Stomach (tissue), 9 donors: ENCODE results near the gene UBE2O. TPM values are rescaled to one million over a fixed set of nuclear protein-coding genes. Genes with fewer than 3 reads are reported as not detected.
"Not testable (repeated sequence)": the region's sequence is repeated elsewhere in the genome, so short reads cannot be mapped to it uniquely, and the experiment has no call there.

ENCODE experiments used
- DNase-seq, 2 donors: peaks; one replicate each; pipeline versions ENCODE4 v3.0.0 to v3.0.0-alpha.2; 2013 to 2019
- H3K27ac ChIP-seq, 5 donors: fragments of 200-600 bp in 4 of 5; sonication (generic) in 4 of 5; one replicate each; pipeline ENCODE4 v1.5.1; 2013 to 2019; ENCODE audit warnings: mild to moderate bottlenecking in 1 of 5, moderate library complexity in 1 of 5
- H3K27me3 ChIP-seq, 3 donors: fragments of 200-600 bp; sonication (generic); one replicate each; pipeline ENCODE4 v1.5.1; 2017 to 2019; ENCODE audit warnings: mixed run types in 1 of 3
- H3K36me3 ChIP-seq, 4 donors: fragments of 200-600 bp; sonication (generic); 1 replicate in 3 of 4; 2 replicates in 1 of 4; pipeline ENCODE4 v1.5.1; 2016 to 2019
- H3K4me1 ChIP-seq, 4 donors: fragments of 200-600 bp; sonication (generic); one replicate each; pipeline ENCODE4 v1.5.1; 2016 to 2019
- H3K4me3 ChIP-seq, 4 donors: fragments of 200-600 bp; sonication (generic) in 3 of 4; one replicate each; pipeline ENCODE4 v1.5.1; 2016 to 2019; ENCODE audit warnings: mild to moderate bottlenecking in 1 of 4
- H3K9me3 ChIP-seq, 4 donors: fragments of 200-600 bp; sonication (generic); one replicate each; pipeline ENCODE4 v1.5.1; 2016 to 2019
- CTCF ChIP-seq, 7 experiments: fragments of 450-650 bp in 4 of 7; fragments of 200-600 bp in 3 of 7; sonication (generic) in 3 of 7; IDR thresholded peaks; one replicate each; pipeline ENCODE4 v1.5.1; 2016 to 2019; ENCODE audit warnings: antibody characterized with exemption in 7 of 7, control low read depth in 2 of 7, mild to moderate bottlenecking in 1 of 7
- EP300 ChIP-seq: sonication (generic); formaldehyde crosslinking; IDR thresholded peaks from one replicate; pipeline ENCODE4 v1.6.1; 2017; ENCODE audit warnings: antibody characterized with exemption
- POLR2A ChIP-seq, 4 donors: fragments of 450-650 bp; IDR thresholded peaks; one replicate each; pipeline ENCODE4 v1.6.1; 2016; ENCODE audit warnings: antibody characterized with exemption in 4 of 4, control low read depth in 2 of 4, mild to moderate bottlenecking in 1 of 4, moderate library complexity in 1 of 4
- POLR2AphosphoS5 ChIP-seq, 3 donors: sonication (generic); formaldehyde crosslinking; IDR thresholded peaks; one replicate each; pipeline ENCODE4 v1.6.1; 2016; ENCODE audit warnings: antibody characterized with exemption in 3 of 3
- WGBS, 5 donors: extraction: QIAGEN DNeasy Blood & Tissue Kit in 3 of 5; methylation state at CpG; one replicate each; pipeline versions ENCODE4 v1.1.5 to v1.1.7; 2013 to 2018; 5-methylcytosine and 5-hydroxymethylcytosine counted together
- intact Hi-C: fragments of 100-400 bp; cut with DNase I; formaldehyde crosslinking; loops from one replicate; pipeline ENCODE4 v1.15.1; 2023; ENCODE audit warnings: low total_unique reads
- polyA plus RNA-seq, 3 donors: library from polyadenylated mRNA; stranded (reverse); fragments of 200-250 nt; gene quantifications; one replicate each; pipeline ENCODE4 v1.2.3, GENCODE V29; 2013
- total RNA-seq, 5 donors: library from RNA; depleted of rRNA; stranded (reverse); fragments of >200 nt; gene quantifications; one replicate each; pipeline versions ENCODE4 v1.1.0 to v1.2.3, GENCODE V29; 2014 to 2016
- donor health status: healthy with polysubstance abuse.
- donor health status: Bipolar disorder and iron deficiency.
- donor health status: healthy.

UBE2O gene
- total and polyA plus RNA-seq, 8 donors: 4.6 to 32.7 (median 11.9) TPM

- intact Hi-C loops: no loop called here
- 94 to 97% (median 95%) methylated on average over 5 of the region's 5 CpGs for WGBS, 5 donors
- peaks cover 11 to 28% (median 25%) of the 10 kb centered on the region in 4 donors for H3K4me1 ChIP-seq
- H3K27me3 ChIP-seq: no peaks in the 10 kb centered on the region
- H3K4me3 ChIP-seq: no peak overlapping the region
- peaks cover 25 to 31% (median 29%) of the 10 kb centered on the region in 4 donors for H3K36me3 ChIP-seq
- DNase-seq: no peak
- TF ChIP-seq CTCF (IDR thresholded peaks at IDR 0.05) (no peak), POLR2AphosphoS5 (IDR thresholded peaks at IDR 0.05) (no peak), POLR2A (IDR thresholded peaks at IDR 0.05) (no peak), EP300 (no peak)
- H3K9me3 ChIP-seq: no peaks in the 10 kb centered on the region
- no peak overlapping the region for H3K27ac ChIP-seq
These were observed 102.5 kb downstream of the UBE2O start for GRCh38 chr17:76350463-76350862.

GRCh38 chr17:76346936-76347335 is 106.0 kb downstream of the UBE2O start:
- H3K4me3 ChIP-seq, H3K27ac ChIP-seq, H3K9me3 ChIP-seq, intact Hi-C loops, H3K27me3 ChIP-seq, DNase-seq, H3K4me1 ChIP-seq: not testable (repeated sequence)
- H3K36me3 ChIP-seq: peaks cover 43 to 65% (median 60%) of the 10 kb centered on the region in 4 donors
- 91 to 98% (median 94%) methylated on average over 11 of the region's 11 CpGs for WGBS, 5 donors

- Histone ChIP-seq H3K4me1 (no peaks in the 10 kb centered on the region), H3K36me3 (peaks cover 43 to 78% (median 71%) of the 10 kb centered on the region in 4 donors)
- intact Hi-C loops: no loop called here
These were observed 107.5 kb downstream of the UBE2O start for GRCh38 chr17:76345377-76345974.

GRCh38 chr17:76343106-76343505 is 109.8 kb downstream of the UBE2O start:
- Histone ChIP-seq H3K9me3 (no peaks in the 10 kb centered on the region), H3K36me3 (peaks cover 41 to 80% (median 73%) of the 10 kb centered on the region in 4 donors), H3K27me3 (no peaks in the 10 kb centered on the region), H3K4me3 (no peak overlapping the region), H3K4me1 (no peaks in the 10 kb centered on the region), H3K27ac (no peak overlapping the region)
- WGBS, 5 donors: 89 to 97% (median 96%) methylated on average over 7 of the region's 7 CpGs
- DNase-seq: no peak
- intact Hi-C loops: no loop called here
- TF ChIP-seq POLR2AphosphoS5 (IDR thresholded peaks at IDR 0.05) (no peak), POLR2A (IDR thresholded peaks at IDR 0.05) (no peak), CTCF (IDR thresholded peaks at IDR 0.05) (no peak), EP300 (no peak)

More at GRCh38 chr17:76345377-76345974, 107.5 kb downstream of the UBE2O start:
- H3K27me3 ChIP-seq: no peaks in the 10 kb centered on the region
- 93 to 98% (median 96%) methylated on average over 14 of the region's 14 CpGs for WGBS, 5 donors
- H3K9me3 ChIP-seq: no peaks in the 10 kb centered on the region
- H3K4me3 ChIP-seq: no peak overlapping the region
- DNase-seq: no peak
- H3K27ac ChIP-seq: no peak overlapping the region
- TF ChIP-seq POLR2AphosphoS5 (IDR thresholded peaks at IDR 0.05): no peak
- no peak for TF ChIP-seq EP300
- TF ChIP-seq CTCF (IDR thresholded peaks at IDR 0.05): no peak
- no peak for TF ChIP-seq POLR2A (IDR thresholded peaks at IDR 0.05)

GRCh38 chr17:76341301-76341700 is 111.7 kb downstream of the UBE2O start:
- WGBS, 5 donors: 89 to 95% (median 93%) methylated on average over 6 of the region's 6 CpGs
- Histone ChIP-seq H3K4me1 (peaks cover 0 to 3% (median 0%) of the 10 kb centered on the region in 4 donors), H3K27ac (no peak overlapping the region), H3K27me3 (no peaks in the 10 kb centered on the region), H3K9me3 (no peaks in the 10 kb centered on the region), H3K4me3 (no peak overlapping the region), H3K36me3 (peaks cover 27 to 62% (median 55%) of the 10 kb centered on the region in 4 donors)
- no peak for TF ChIP-seq POLR2AphosphoS5 (IDR thresholded peaks at IDR 0.05)
- no peak for TF ChIP-seq POLR2A (IDR thresholded peaks at IDR 0.05)
- TF ChIP-seq CTCF (IDR thresholded peaks at IDR 0.05): no peak
- TF ChIP-seq EP300: no peak
- intact Hi-C loops: no loop called here
- no peak for DNase-seq
